IMR-90 (cell line): ENCODE results near the gene STAMBPL1. TPM values are rescaled to one million over a fixed set of nuclear protein-coding genes. Genes with fewer than 3 reads are reported as not detected.

Source experiments
- ATAC-seq: fragments of 200-7000 bp; cut with Tn5 transposase; 2 replicates; pipeline ENCODE4 v1.9.1; 2020; ENCODE audit warnings: low read depth, mild to moderate bottlenecking, moderate library complexity
- BruUV-seq: library from RNA; stranded (reverse); fragments of 400-500 nt; replicated peaks from 2 replicates; lab custom pipeline; 2021; lab: Mats Ljungman, UMichigan
- CTCF ChIA-PET: fragments of 300-600 bp; formaldehyde crosslinking; extraction: SDS; loops from one replicate; lab custom pipeline; 2021; ENCODE audit warnings: antibody characterized with exemption; lab: Yijun Ruan, JAX
- POLR2A ChIA-PET: fragments of 300-600 bp; sonication (Branson Sonifier 250); formaldehyde crosslinking; loops from one replicate; lab custom pipeline; 2022; ENCODE audit warnings: antibody characterized with exemption; ENCODE audit not compliant: unreplicated experiment; lab: Charles Lee
- DNase-seq: peaks from one replicate; pipeline ENCODE4 v3.0.0; 2013
- H2AFZ ChIP-seq: replicated peaks from 2 replicates; pipeline ENCODE3; 2013; ENCODE audit warnings: low read length, mild to moderate bottlenecking; ENCODE audit not compliant: poor library complexity
- H2AK5ac ChIP-seq: 2 replicates; pipeline ENCODE4 v1.6.1; 2013; ENCODE audit warnings: low read depth, low read length, inconsistent platforms
- H2AK9ac ChIP-seq: replicated peaks from 2 replicates; pipeline ENCODE3; 2013; ENCODE audit warnings: mild to moderate bottlenecking, low read depth, low read length, moderate library complexity; ENCODE audit not compliant: poor library complexity
- H2BK120ac ChIP-seq: 2 replicates; pipeline ENCODE4 v1.6.1; 2013; ENCODE audit warnings: low read depth, low read length, inconsistent platforms
- H2BK15ac ChIP-seq: 3 replicates; pipeline ENCODE4 v1.6.1; 2013; ENCODE audit warnings: low read depth, low read length, inconsistent platforms
- H2BK20ac ChIP-seq: 2 replicates; pipeline ENCODE4 v1.6.1; 2013; ENCODE audit warnings: low read depth, mild to moderate bottlenecking, inconsistent platforms, low read length, moderate library complexity
- H2BK5ac ChIP-seq: 2 replicates; pipeline ENCODE4 v1.6.1; 2013; ENCODE audit warnings: mild to moderate bottlenecking, low read depth, low read length, inconsistent platforms; ENCODE audit not compliant: poor library complexity, severe bottlenecking
- H3K14ac ChIP-seq: replicated peaks from 2 replicates; pipeline ENCODE4 v1.6.1; 2013; ENCODE audit warnings: low read depth, low read length, inconsistent platforms
- H3K18ac ChIP-seq: 2 replicates; pipeline ENCODE4 v1.6.1; 2013; ENCODE audit warnings: low read depth, low read length, control low read depth
- H3K23ac ChIP-seq: 2 replicates; pipeline ENCODE4 v1.6.1; 2013; ENCODE audit warnings: low read depth, low read length, inconsistent platforms
- H3K27ac ChIP-seq: 2 replicates; pipeline ENCODE4 v1.5.1; 2013; ENCODE audit warnings: mild to moderate bottlenecking, control low read depth, low read length; ENCODE audit not compliant: insufficient read depth
- H3K27me3 ChIP-seq: 2 replicates; pipeline ENCODE4 v1.6.1; 2013; ENCODE audit warnings: low read length; ENCODE audit not compliant: control insufficient read depth, insufficient read depth
- H3K36me3 ChIP-seq: 2 replicates; pipeline ENCODE4 v1.6.1; 2013; ENCODE audit warnings: low read length, mixed read lengths; ENCODE audit not compliant: control insufficient read depth, insufficient read depth
- H3K4ac ChIP-seq: 2 replicates; pipeline ENCODE4 v1.6.1; 2013; ENCODE audit warnings: low read depth, low read length, inconsistent platforms
- H3K4me1 ChIP-seq: 2 replicates; pipeline ENCODE4 v1.6.1; 2013; ENCODE audit warnings: low read length, mixed read lengths; ENCODE audit not compliant: control insufficient read depth, insufficient read depth
- H3K4me2 ChIP-seq: 2 replicates; pipeline ENCODE4 v1.6.1; 2013; ENCODE audit warnings: low read depth, mild to moderate bottlenecking, control low read depth, low read length, moderate library complexity
- H3K4me3 ChIP-seq: 2 replicates; pipeline ENCODE4 v1.5.1; 2013; ENCODE audit warnings: low read depth, mild to moderate bottlenecking, control low read depth, low read length, moderate library complexity; ENCODE audit not compliant: insufficient read depth
- H3K56ac ChIP-seq: 2 replicates; pipeline ENCODE4 v1.6.1; 2013; ENCODE audit warnings: low read length, inconsistent platforms; ENCODE audit not compliant: insufficient read depth; ENCODE audit errors: extremely low read depth
- H3K79me1 ChIP-seq, 2 experiments: 2 replicates each; pipeline ENCODE4 v1.6.1; 2013; ENCODE audit warnings: low read length in 2 of 2, inconsistent platforms in 1 of 2, low read depth in 1 of 2
- H3K9ac ChIP-seq: 2 replicates; pipeline ENCODE4 v1.6.1; 2013; ENCODE audit warnings: low read depth, low read length, control low read depth
- H3K9me1 ChIP-seq: 2 replicates; pipeline ENCODE4 v1.6.1; 2013; ENCODE audit warnings: low read length, inconsistent platforms; ENCODE audit not compliant: insufficient read depth
- H3K9me3 ChIP-seq: 2 replicates; pipeline ENCODE4 v1.6.1; 2013; ENCODE audit warnings: low read length; ENCODE audit not compliant: control insufficient read depth, insufficient read depth
- H4K20me1 ChIP-seq: 2 replicates; pipeline ENCODE4 v1.6.1; 2013; ENCODE audit warnings: low read length, inconsistent platforms; ENCODE audit not compliant: insufficient read depth
- H4K5ac ChIP-seq: 2 replicates; pipeline ENCODE4 v1.6.1; 2013; ENCODE audit warnings: mild to moderate bottlenecking, low read depth, low read length, control low read depth
- H4K8ac ChIP-seq, 2 experiments: 2 replicates each; pipeline ENCODE4 v1.6.1; 2013; ENCODE audit warnings: low read depth in 2 of 2, low read length in 2 of 2, control low read depth in 1 of 2, inconsistent platforms in 1 of 2
- H4K91ac ChIP-seq: 2 replicates; pipeline ENCODE4 v1.6.1; 2013; ENCODE audit warnings: low read depth, low read length, inconsistent platforms; ENCODE audit not compliant: insufficient read depth
- CEBPB ChIP-seq: IDR thresholded peaks from 2 replicates; pipeline ENCODE4 v1.6.1; 2012; ENCODE audit warnings: low read depth, low read length, improper control_type of control experiment
- CHD1 ChIP-seq: IDR thresholded peaks from 2 replicates; pipeline ENCODE4 v1.6.1; 2012; ENCODE audit warnings: low read depth, low read length, improper control_type of control experiment
- FOS ChIP-seq: fragments of 150-350 bp; IDR thresholded peaks from 2 replicates; pipeline ENCODE4 v1.6.1; 2016; ENCODE audit warnings: low read depth, low read length
- MAZ ChIP-seq: IDR thresholded peaks from 2 replicates; pipeline ENCODE4 v1.6.1; 2012; ENCODE audit warnings: low read depth, mild to moderate bottlenecking, low read length, improper control_type of control experiment, moderate library complexity, borderline replicate concordance
- MXI1 ChIP-seq: IDR thresholded peaks from 2 replicates; pipeline ENCODE4 v1.6.1; 2012; ENCODE audit warnings: low read depth, mild to moderate bottlenecking, low read length, moderate library complexity, borderline replicate concordance
- POLR2A ChIP-seq: IDR thresholded peaks from 2 replicates; pipeline ENCODE4 v1.6.1; 2012; ENCODE audit warnings: mild to moderate bottlenecking, low read depth, low read length
- RAD21 ChIP-seq: IDR thresholded peaks from 2 replicates; pipeline ENCODE4 v1.6.1; 2012; ENCODE audit warnings: low read length, improper control_type of control experiment
- RFX5 ChIP-seq: IDR thresholded peaks from 2 replicates; pipeline ENCODE4 v1.8.0; 2012; ENCODE audit warnings: low read depth, mild to moderate bottlenecking, low read length, moderate library complexity
- SMC3 ChIP-seq: fragments of 150-350 bp; IDR thresholded peaks from 2 replicates; pipeline ENCODE4 v1.6.1; 2016; ENCODE audit warnings: low read depth, mild to moderate bottlenecking, antibody characterized with exemption, low read length, moderate library complexity
- WGBS, 2 experiments: methylation state at CpG; one replicate each; pipeline versions ENCODE4 v1.1.5 to v1.1.7; 2013; ENCODE audit warnings: missing lambda C conversion rate in 2 of 2; ENCODE audit not compliant: insufficient read length in 1 of 2; ENCODE audit errors: extremely low coverage in 2 of 2; 5-methylcytosine and 5-hydroxymethylcytosine counted together
- dilution Hi-C: fragments of 300-500 bp; cut with HindIII; formaldehyde crosslinking; loops from one replicate; pipeline ENCODE4 v1.14.3; 2018; ENCODE audit warnings: low sequenced_read_pairs; ENCODE audit not compliant: unreplicated experiment
- in situ Hi-C: fragments of 300-500 bp; cut with MboI; formaldehyde crosslinking; loops from 3 replicates; pipeline ENCODE4 v1.14.3; 2019; ENCODE audit warnings: low sequenced_read_pairs, inconsistent platforms, mixed read lengths
- intact Hi-C: fragments of 100-400 bp; cut with micrococcal nuclease; formaldehyde crosslinking; loops from 2 replicates; pipeline ENCODE4 v1.10.0; 2022
- polyA plus RNA-seq, 3 experiments: library from polyadenylated mRNA; depleted of rRNA; stranded (reverse); fragments of >200 nt; gene quantifications; 2 replicates each; pipeline ENCODE4 v1.2.3, GENCODE V29; 2012; ENCODE audit warnings: low replicate concordance in 1 of 3
- total RNA-seq: library from RNA; depleted of rRNA; stranded (reverse); fragments of >200 nt; gene quantifications from 2 replicates; pipeline ENCODE4 v1.2.3, GENCODE V29; 2012
- TF ChIP-seq, protein P1 (sequence below): conservative IDR thresholded peaks from 2 replicates; pipeline ENCODE4 v1.5.1; 2012; ENCODE audit warnings: mild to moderate bottlenecking, low read depth, low read length, improper control_type of control experiment
- TF ChIP-seq, protein P2 (sequence below): fragments of 150-350 bp; IDR thresholded peaks from 2 replicates; pipeline ENCODE4 v1.6.1; 2016; ENCODE audit warnings: low read depth, mild to moderate bottlenecking, low read length, moderate library complexity, borderline replicate concordance
- TF ChIP-seq, protein P3 (sequence below): fragments of 150-350 bp; IDR thresholded peaks from 2 replicates; pipeline ENCODE4 v1.6.1; 2017; ENCODE audit warnings: mild to moderate bottlenecking, antibody characterized with exemption, low read length, low read depth

STAMBPL1 gene
- total and polyA plus RNA-seq, 2 of the 4 experiments (the other 2 are of a cell fraction): 26.8 to 28.1 TPM

DNA sequence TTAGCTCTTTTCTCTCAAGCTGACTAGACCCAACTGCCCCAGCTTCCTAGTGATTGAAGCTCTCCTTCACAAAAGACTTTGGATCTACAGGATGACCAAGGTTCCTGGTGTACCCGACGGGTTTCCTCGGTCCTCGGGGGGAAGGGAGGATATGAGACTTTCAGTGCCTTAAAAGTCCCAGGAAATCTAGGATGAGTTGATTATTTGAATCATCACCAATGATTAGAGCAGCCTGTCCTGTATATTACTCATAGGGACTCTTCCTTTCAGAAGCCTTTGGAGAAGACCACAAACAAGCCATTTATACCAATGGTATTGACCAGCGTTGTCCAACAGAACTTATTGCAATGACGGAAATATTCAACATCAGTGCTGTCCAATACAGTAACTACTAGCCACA lies 78.7 kb downstream of the STAMBPL1 start:
- intact Hi-C loops (no loop called here), dilution Hi-C loops (no loop called here), in situ Hi-C loops (no loop called here)
- ChIA-PET POLR2A (no interaction called here), CTCF (no interaction called here)
- 0 out of 2 replicates have a peak overlapping the region, but pooled peaks have one; percentile 13 for H3K23ac ChIP-seq
- H3K18ac ChIP-seq: no peak overlapping the region
- no peak overlapping the region for H2BK20ac ChIP-seq
- H3K56ac ChIP-seq: no peak overlapping the region
- no peak overlapping the region for H3K14ac ChIP-seq
- no peak overlapping the region for H2BK15ac ChIP-seq
- no peak overlapping the region for H4K5ac ChIP-seq
- H2BK5ac ChIP-seq: no peak overlapping the region
- no peak overlapping the region for H3K9ac ChIP-seq
- WGBS, 2 experiments: no CpG with 5 or more reads among the region's 6 CpGs
- H4K8ac ChIP-seq: no peak overlapping the region
- H3K36me3 ChIP-seq: no peaks in the 10 kb centered on the region
- no peak overlapping the region for H4K91ac ChIP-seq
- no peak overlapping the region for H3K27ac ChIP-seq
- ATAC-seq (no peak), DNase-seq (no peak)
- no peak overlapping the region for H2AK9ac ChIP-seq
- H3K4me3 ChIP-seq: no peak overlapping the region
- no peaks in the 10 kb centered on the region for H4K20me1 ChIP-seq
- no TSS peak for BruUV-seq
- H3K9me1 ChIP-seq: peaks cover 3% of the 10 kb centered on the region; the same call in 1 of the 2 replicates
- no peak overlapping the region for H3K4ac ChIP-seq
- no peak overlapping the region for H2AK5ac ChIP-seq
- no peak overlapping the region for H3K4me2 ChIP-seq
- peaks cover 5% of the 10 kb centered on the region; the same call in 1 of the 2 replicates for H3K4me1 ChIP-seq
- no peaks in the 10 kb centered on the region for H3K9me3 ChIP-seq
- peaks cover 3 to 34% of the 10 kb centered on the region in 2 experiments; a peak in 3 of 4 replicates for H3K79me1 ChIP-seq
- no peak overlapping the region for H2BK120ac ChIP-seq
- TF ChIP-seq, protein P1, sequence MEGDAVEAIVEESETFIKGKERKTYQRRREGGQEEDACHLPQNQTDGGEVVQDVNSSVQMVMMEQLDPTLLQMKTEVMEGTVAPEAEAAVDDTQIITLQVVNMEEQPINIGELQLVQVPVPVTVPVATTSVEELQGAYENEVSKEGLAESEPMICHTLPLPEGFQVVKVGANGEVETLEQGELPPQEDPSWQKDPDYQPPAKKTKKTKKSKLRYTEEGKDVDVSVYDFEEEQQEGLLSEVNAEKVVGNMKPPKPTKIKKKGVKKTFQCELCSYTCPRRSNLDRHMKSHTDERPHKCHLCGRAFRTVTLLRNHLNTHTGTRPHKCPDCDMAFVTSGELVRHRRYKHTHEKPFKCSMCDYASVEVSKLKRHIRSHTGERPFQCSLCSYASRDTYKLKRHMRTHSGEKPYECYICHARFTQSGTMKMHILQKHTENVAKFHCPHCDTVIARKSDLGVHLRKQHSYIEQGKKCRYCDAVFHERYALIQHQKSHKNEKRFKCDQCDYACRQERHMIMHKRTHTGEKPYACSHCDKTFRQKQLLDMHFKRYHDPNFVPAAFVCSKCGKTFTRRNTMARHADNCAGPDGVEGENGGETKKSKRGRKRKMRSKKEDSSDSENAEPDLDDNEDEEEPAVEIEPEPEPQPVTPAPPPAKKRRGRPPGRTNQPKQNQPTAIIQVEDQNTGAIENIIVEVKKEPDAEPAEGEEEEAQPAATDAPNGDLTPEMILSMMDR: no peak
- TF ChIP-seq CEBPB: no peak
- no peak for TF ChIP-seq SMC3
- no peak for TF ChIP-seq RFX5
- no peak for TF ChIP-seq CHD1
- no peak for TF ChIP-seq FOS
- TF ChIP-seq, protein P2, sequence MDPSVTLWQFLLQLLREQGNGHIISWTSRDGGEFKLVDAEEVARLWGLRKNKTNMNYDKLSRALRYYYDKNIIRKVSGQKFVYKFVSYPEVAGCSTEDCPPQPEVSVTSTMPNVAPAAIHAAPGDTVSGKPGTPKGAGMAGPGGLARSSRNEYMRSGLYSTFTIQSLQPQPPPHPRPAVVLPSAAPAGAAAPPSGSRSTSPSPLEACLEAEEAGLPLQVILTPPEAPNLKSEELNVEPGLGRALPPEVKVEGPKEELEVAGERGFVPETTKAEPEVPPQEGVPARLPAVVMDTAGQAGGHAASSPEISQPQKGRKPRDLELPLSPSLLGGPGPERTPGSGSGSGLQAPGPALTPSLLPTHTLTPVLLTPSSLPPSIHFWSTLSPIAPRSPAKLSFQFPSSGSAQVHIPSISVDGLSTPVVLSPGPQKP: no peak
- no peak for TF ChIP-seq MXI1
- TF ChIP-seq POLR2A: no peak
- no peak for TF ChIP-seq MAZ
- TF ChIP-seq, protein P3, sequence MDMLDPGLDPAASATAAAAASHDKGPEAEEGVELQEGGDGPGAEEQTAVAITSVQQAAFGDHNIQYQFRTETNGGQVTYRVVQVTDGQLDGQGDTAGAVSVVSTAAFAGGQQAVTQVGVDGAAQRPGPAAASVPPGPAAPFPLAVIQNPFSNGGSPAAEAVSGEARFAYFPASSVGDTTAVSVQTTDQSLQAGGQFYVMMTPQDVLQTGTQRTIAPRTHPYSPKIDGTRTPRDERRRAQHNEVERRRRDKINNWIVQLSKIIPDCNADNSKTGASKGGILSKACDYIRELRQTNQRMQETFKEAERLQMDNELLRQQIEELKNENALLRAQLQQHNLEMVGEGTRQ: no peak
- no peak for TF ChIP-seq RAD21
- no peaks in the 10 kb centered on the region for H3K27me3 ChIP-seq
- no peak overlapping the region for H2AFZ ChIP-seq
